GM12865 (cell line): Measurements from ENCODE around the gene DGCR2.
"Not testable (repeated sequence)": the region's sequence is repeated elsewhere in the genome, so short reads cannot be mapped to it uniquely, and the experiment has no call there.

Experiments
- DNase-seq: peaks from one replicate; pipeline ENCODE4 v3.0.0; 2010; ENCODE audit warnings: low read depth
- H3K4me3 ChIP-seq: 2 replicates; pipeline ENCODE4 v1.5.1; 2011; ENCODE audit warnings: mild to moderate bottlenecking, low read depth, low read length, control low read depth
- TF ChIP-seq, protein P1 (sequence below): IDR thresholded peaks from 2 replicates; pipeline ENCODE4 v1.5.1; 2011; ENCODE audit warnings: low read length, control low read depth, low read depth, inconsistent platforms; ENCODE audit not compliant: insufficient read depth; ENCODE audit errors: missing control alignments

The DGCR2 gene

DNA sequence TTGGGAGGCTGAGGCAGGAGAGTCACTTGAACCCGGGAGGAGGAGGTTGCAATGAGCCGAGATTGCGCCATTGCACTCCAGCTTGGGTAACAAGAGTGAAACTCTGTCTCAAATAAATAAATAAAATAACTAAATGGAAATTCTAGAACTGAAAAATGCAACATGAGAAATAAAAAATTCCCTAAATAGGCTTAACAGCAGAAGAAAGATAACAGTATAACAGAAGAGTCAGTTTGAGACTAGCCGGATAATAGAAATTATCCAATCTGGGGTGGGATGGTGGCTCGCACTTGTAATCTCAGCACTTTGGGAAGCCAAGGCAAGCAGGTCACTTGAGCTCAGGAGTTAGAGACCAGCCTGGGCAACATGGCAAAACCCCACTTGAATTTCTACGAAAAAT, 42.2 kb upstream of the DGCR2 start:
- DNase-seq, result no peak
- H3K4me3 ChIP-seq, result no peak overlapping the region
- TF ChIP-seq, protein P1, sequence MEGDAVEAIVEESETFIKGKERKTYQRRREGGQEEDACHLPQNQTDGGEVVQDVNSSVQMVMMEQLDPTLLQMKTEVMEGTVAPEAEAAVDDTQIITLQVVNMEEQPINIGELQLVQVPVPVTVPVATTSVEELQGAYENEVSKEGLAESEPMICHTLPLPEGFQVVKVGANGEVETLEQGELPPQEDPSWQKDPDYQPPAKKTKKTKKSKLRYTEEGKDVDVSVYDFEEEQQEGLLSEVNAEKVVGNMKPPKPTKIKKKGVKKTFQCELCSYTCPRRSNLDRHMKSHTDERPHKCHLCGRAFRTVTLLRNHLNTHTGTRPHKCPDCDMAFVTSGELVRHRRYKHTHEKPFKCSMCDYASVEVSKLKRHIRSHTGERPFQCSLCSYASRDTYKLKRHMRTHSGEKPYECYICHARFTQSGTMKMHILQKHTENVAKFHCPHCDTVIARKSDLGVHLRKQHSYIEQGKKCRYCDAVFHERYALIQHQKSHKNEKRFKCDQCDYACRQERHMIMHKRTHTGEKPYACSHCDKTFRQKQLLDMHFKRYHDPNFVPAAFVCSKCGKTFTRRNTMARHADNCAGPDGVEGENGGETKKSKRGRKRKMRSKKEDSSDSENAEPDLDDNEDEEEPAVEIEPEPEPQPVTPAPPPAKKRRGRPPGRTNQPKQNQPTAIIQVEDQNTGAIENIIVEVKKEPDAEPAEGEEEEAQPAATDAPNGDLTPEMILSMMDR, result no peak

DNA sequence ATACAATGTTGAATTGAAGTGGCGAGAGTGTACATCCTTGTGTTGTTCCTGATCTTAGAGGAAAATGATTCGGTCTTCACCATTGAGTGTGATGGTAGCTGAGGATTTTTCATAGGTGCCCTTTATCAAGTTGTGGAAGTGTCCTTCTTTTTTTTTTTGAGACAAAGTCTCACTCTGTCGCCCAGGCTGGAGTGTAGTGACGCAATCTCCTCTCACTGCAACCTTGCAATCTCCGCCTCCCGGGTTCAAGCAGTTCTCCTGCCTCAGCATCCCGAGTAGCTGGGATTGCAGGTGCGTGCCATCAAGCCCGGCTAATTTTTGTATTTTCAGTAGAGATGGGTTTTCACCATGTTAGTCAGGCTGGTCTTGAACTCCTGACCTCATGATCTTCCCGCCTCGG, 36.4 kb upstream of the DGCR2 start:
- not testable (repeated sequence) for DNase-seq, H3K4me3 ChIP-seq

DNA sequence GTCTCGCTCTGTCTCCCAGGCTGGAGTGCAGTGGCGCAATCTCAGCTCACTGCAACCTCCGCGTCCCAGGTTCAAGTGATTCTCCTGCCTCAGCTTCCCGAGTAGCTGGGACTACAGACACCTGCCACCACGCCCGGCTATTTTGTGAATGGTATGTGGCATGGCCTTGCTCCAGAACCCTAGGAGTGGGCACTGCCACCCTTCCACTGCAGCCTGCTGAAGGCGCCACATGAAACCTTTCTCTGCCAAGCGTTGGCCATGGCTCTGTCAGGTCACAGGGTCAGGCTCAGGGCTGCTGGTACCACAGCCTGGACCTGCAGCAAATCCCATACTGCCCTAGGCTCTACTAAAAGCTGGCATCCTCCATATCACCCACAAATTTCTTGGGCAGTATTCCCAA, 33.9 kb upstream of the DGCR2 start:
- H3K4me3 ChIP-seq, DNase-seq: not testable (repeated sequence)

DNA sequence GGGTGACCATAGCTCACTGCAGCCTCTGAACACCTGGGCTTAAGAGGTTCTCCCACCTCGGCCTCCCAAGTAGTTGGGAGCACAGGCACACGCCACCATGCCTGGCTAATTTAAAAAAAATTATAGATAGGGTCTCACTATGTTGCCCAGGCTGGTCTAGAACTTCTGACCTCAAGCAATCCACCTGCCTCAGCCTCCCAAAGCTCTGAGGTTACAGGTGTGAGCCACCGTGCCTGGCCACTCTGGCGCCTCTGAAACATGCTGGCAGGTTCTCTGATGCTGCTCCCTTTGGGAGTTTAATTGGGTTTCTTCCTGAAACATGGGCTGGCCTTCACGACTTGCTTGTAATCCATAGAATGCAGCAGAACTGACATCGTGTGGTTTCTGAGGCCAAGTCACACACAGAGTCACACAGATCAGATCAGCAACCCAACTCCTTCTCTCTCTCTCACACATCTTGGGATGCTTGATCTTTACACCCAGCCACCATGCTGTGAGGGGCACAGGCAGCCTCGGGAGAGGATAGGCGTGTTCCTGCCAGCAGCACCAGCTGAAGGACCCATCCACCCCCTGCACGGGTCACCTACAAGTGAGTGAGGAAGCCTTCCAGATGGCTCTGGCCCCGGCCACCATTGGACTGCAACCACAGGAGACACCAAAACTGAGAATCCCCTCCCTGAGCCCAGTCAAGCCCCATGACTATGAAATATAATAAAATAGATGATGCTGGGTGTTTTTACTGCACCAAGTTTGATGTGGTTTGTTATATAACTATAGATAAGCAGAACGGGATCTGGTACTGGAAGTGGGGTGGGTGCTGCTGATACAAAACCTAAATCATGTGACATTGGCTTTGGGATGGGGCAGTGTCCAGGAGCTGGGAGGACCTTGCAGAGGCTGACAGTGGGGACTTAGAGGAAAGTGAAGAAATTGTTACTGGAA, 31.0 kb upstream of the DGCR2 start:
- TF ChIP-seq, protein P1, result no peak
- DNase-seq, result no peak
- H3K4me3 ChIP-seq, result no peak overlapping the region

DNA sequence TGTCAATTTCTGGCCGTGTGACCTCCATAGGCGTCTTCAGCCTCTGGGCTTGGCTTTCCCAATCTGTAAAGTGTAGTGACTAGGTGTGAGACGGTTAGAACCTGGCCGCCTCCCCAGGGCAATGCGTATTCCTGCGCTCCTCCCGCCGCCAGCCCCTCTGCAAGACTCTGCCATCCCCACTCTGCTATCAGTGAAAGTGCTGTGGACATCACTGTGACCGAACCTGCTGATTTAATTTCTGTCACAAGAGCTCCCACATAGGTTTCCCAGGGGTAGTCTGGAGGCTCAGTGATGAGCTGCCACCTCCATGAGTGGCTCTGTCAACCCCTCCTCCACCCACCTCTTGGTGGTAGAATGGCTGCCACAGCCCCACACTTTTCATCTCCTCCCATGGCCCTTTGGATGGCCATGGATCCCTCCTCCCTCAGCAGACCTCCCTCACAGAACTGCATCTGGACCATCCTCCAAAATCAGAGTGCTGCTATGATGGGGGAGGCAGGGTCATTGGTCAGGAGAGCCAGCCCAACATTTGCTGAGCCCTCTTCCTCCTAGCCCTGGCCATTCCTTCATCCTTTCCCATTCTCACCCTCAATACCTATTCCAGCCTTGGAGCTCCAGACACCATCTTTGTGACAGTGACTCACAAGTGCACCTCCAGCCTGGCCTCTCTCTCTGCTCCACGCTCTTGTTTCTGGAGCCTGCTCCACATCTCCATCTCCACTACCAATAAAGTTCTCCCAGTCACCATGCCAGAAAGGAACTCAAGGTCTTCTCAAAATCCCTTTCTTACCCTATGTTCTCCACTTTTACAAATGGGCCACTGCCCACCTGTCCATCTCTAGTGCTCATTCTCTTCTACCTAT, 29.3 kb upstream of the DGCR2 start:
- TF ChIP-seq, protein P1, result no peak
- no peak for DNase-seq
- H3K4me3 ChIP-seq, result no peak overlapping the region

DNA sequence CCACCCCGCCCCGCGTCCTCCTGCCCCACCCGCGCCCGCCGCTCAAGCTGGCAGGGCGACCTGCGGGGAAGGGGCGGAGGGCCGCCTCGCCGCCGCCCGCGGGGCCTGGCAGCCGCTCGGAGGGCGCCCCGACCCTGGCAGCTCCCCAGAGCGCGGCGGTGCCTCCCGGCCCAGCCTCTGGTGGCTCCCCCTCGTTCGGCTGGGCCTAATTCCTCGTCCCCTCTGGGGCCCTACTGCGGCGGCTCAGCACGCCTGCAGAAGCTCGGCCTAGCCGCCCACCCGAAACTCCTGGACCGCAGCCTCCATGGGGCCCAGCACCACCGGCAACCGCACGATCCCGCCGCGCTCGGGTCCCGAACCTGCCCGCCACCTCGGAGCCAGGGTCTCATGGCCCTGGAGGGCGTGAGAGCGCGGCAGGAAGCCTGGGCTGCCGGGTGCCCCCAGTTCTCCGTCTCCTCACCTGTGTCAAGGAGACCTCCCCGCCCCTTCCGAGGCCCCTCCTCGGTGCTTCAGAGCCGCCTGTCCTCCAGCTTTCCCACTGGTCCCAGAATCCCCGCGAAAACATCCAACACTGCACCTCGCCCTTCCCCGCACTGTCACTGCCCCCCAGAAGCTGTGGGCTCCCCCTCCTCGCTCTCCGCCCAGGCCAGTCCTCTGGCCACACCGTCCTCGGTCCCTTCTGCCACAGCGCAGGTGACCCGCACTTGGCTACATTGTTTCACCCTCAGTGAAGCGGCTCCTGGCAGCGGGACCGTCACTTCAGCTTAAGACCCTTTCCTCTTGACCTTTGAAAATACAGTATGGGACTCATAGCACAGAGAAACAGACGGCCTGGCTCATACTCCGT, 28.5 kb upstream of the DGCR2 start:
- H3K4me3 ChIP-seq, result no peak overlapping the region

DNA sequence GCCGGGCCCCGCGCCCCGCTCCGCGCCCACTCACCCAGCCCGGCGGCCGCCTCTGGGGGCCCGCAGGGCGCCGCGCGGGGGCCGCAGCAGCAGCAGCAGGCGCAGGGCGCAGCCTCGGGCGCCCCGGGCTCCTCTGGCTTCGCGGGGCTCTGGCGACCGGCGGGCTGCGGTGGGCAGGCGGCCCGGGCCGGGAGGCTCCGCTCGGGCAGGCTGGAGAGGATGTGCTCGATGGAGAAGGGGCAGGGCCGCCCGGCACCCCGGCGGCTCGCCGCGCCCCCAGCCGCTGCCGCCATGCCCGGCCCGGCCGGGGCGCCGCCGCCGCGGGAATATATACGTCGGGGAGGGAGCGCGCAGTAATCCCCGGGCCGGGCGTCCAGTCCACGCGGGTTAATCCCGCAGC, 27.8 kb upstream of the DGCR2 start, which contains the start of gene GSC2:
Gene GSC2 (minus strand): TSS at position 302 of the 400 bp plus-strand sequence. CDS start 9 bp downstream, at position 293.
- DNase-seq, result no peak
- no peak within 1 kb of the TSS for H3K4me3 ChIP-seq

More for the DNA sequence above, 28.5 kb upstream of the DGCR2 start:
- no peak for DNase-seq
- TF ChIP-seq, protein P1, result no peak

More for the DNA sequence above, 27.8 kb upstream of the DGCR2 start, which contains the start of gene GSC2:
- TF ChIP-seq, protein P1, result no peak
